HG02840 (cell line): ENCODE results near the gene SYS1.

Experiments
- ATAC-seq: cut with Tn5 transposase; IDR thresholded peaks from one replicate; pipeline ENCODE4 v1.9.1; 2021; ENCODE audit warnings: mild to moderate bottlenecking, moderate library complexity, moderate number of reproducible peaks; ENCODE audit not compliant: unreplicated experiment, low FRiP score

Gene SYS1

GRCh38 chr20:45409521-45410272, 46.7 kb downstream of the SYS1 start:
- ATAC-seq, result no peak

- ATAC-seq, result no peak
Measured at GRCh38 chr20:45410887-45411286, 47.9 kb downstream of the SYS1 start.

- ATAC-seq, result no peak
Measured at GRCh38 chr20:45412653-45413052, 49.7 kb downstream of the SYS1 start.

GRCh38 chr20:45413479-45413878, 50.5 kb downstream of the SYS1 start:
- no peak for ATAC-seq

GRCh38 chr20:45415822-45416637, 53.1 kb downstream of the SYS1 start, which contains the start of gene PIGT:
Gene PIGT (plus strand): TSS chr20:45416141. CDS start chr20:45416157, 16 bp downstream.
- ATAC-seq, result peak; percentile 60

GRCh38 chr20:45416917-45417316, 54.0 kb downstream of the SYS1 start:
- no peak for ATAC-seq
